Adipocyte (in vitro differentiated cells): ENCODE data around the gene MAPT.

Experiments
- DNase-seq: peaks from one replicate; pipeline ENCODE4 v3.0.0-alpha.2; 2015; ENCODE audit warnings: low read depth
- H3K27me3 ChIP-seq: replicated peaks from 2 replicates; pipeline ENCODE4 v1.7.0; 2013; ENCODE audit warnings: mild to moderate bottlenecking, low read length, moderate library complexity; ENCODE audit not compliant: control insufficient read depth, insufficient read depth
- H3K36me3 ChIP-seq: 2 replicates; pipeline ENCODE4 v1.7.0; 2013; ENCODE audit warnings: low read length, mild to moderate bottlenecking, moderate library complexity; ENCODE audit not compliant: control insufficient read depth, insufficient read depth, severe bottlenecking
- H3K4me1 ChIP-seq: 2 replicates; pipeline ENCODE4 v1.7.0; 2013; ENCODE audit warnings: mild to moderate bottlenecking, low read length, moderate library complexity; ENCODE audit not compliant: control insufficient read depth, insufficient read depth
- H3K4me3 ChIP-seq: 2 replicates; pipeline ENCODE4 v1.7.0; 2013; ENCODE audit warnings: mild to moderate bottlenecking, low read length, moderate library complexity
- H3K9ac ChIP-seq: 2 replicates; pipeline ENCODE4 v1.7.0; 2013; ENCODE audit warnings: mild to moderate bottlenecking, low read length, moderate library complexity
- H3K9me3 ChIP-seq: 2 replicates; pipeline ENCODE4 v1.7.0; 2013; ENCODE audit warnings: mild to moderate bottlenecking, low read length, moderate library complexity; ENCODE audit not compliant: control insufficient read depth

The MAPT gene

GRCh38 chr17:45985447-45985846 lies 91.1 kb downstream of the MAPT start:
- Histone ChIP-seq H3K4me3 (no peak overlapping the region), H3K9me3 (peaks cover 7% of the 10 kb centered on the region), H3K27me3 (peaks cover 49% of the 10 kb centered on the region), H3K9ac (no peak overlapping the region), H3K36me3 (no peaks in the 10 kb centered on the region), H3K4me1 (no peaks in the 10 kb centered on the region)
- DNase-seq: no peak

GRCh38 chr17:45986056-45986455 lies 91.7 kb downstream of the MAPT start:
- H3K27me3 ChIP-seq: peaks cover 44% of the 10 kb centered on the region
- no peaks in the 10 kb centered on the region for H3K36me3 ChIP-seq
- DNase-seq: no peak
- H3K4me3 ChIP-seq: no peak overlapping the region
- no peak overlapping the region for H3K9ac ChIP-seq
- peaks cover 7% of the 10 kb centered on the region for H3K9me3 ChIP-seq
- no peaks in the 10 kb centered on the region for H3K4me1 ChIP-seq

GRCh38 chr17:45987706-45988105 lies 93.4 kb downstream of the MAPT start:
- H3K27me3 ChIP-seq: peaks cover 37% of the 10 kb centered on the region
- peaks cover 7% of the 10 kb centered on the region for H3K9me3 ChIP-seq
- no peak for DNase-seq
- H3K4me1 ChIP-seq: no peaks in the 10 kb centered on the region
- H3K36me3 ChIP-seq: no peaks in the 10 kb centered on the region
- H3K4me3 ChIP-seq: no peak overlapping the region
- H3K9ac ChIP-seq: no peak overlapping the region

- no peaks in the 10 kb centered on the region for H3K4me1 ChIP-seq
- no peak overlapping the region for H3K9ac ChIP-seq
- no peaks in the 10 kb centered on the region for H3K36me3 ChIP-seq
- peaks cover 7% of the 10 kb centered on the region for H3K9me3 ChIP-seq
- no peak for DNase-seq
- peaks cover 23% of the 10 kb centered on the region for H3K27me3 ChIP-seq
- no peak overlapping the region for H3K4me3 ChIP-seq
These were observed 95.4 kb downstream of the MAPT start for GRCh38 chr17:45989759-45990158.

- no peak for DNase-seq
- Histone ChIP-seq H3K9me3 (peaks cover 7% of the 10 kb centered on the region), H3K9ac (no peak overlapping the region), H3K4me3 (no peak overlapping the region), H3K4me1 (peaks cover 5% of the 10 kb centered on the region), H3K36me3 (no peaks in the 10 kb centered on the region), H3K27me3 (peaks cover 15% of the 10 kb centered on the region)
These were observed 96.5 kb downstream of the MAPT start for GRCh38 chr17:45990886-45991285.

GRCh38 chr17:45991341-45991740 lies 97.0 kb downstream of the MAPT start:
- H3K36me3 ChIP-seq: no peaks in the 10 kb centered on the region
- peaks cover 15% of the 10 kb centered on the region for H3K27me3 ChIP-seq
- H3K9me3 ChIP-seq: peaks cover 7% of the 10 kb centered on the region
- H3K9ac ChIP-seq: no peak overlapping the region
- no peak overlapping the region for H3K4me3 ChIP-seq
- DNase-seq: no peak
- H3K4me1 ChIP-seq: peaks cover 5% of the 10 kb centered on the region

GRCh38 chr17:45992175-45992574 lies 97.8 kb downstream of the MAPT start:
- Histone ChIP-seq H3K4me1 (peaks cover 5% of the 10 kb centered on the region), H3K4me3 (no peak overlapping the region), H3K9me3 (peaks cover 7% of the 10 kb centered on the region), H3K36me3 (no peaks in the 10 kb centered on the region), H3K9ac (no peak overlapping the region), H3K27me3 (peaks cover 15% of the 10 kb centered on the region)
- DNase-seq: no peak

- H3K9me3 ChIP-seq: peaks cover 7% of the 10 kb centered on the region
- no peaks in the 10 kb centered on the region for H3K36me3 ChIP-seq
- no peak overlapping the region for H3K4me3 ChIP-seq
- H3K4me1 ChIP-seq: peaks cover 8% of the 10 kb centered on the region
- no peak overlapping the region for H3K9ac ChIP-seq
- DNase-seq: no peak
- peaks cover 13% of the 10 kb centered on the region for H3K27me3 ChIP-seq
These were observed 98.5 kb downstream of the MAPT start for GRCh38 chr17:45992904-45993303.

- Histone ChIP-seq H3K27me3 (peaks cover 1% of the 10 kb centered on the region), H3K4me1 (peaks cover 10% of the 10 kb centered on the region), H3K9me3 (peaks cover 7% of the 10 kb centered on the region), H3K9ac (no peak overlapping the region), H3K36me3 (no peaks in the 10 kb centered on the region), H3K4me3 (no peak overlapping the region)
- no peak for DNase-seq
These were observed 99.7 kb downstream of the MAPT start for GRCh38 chr17:45993962-45994627.

- no peak overlapping the region for H3K4me3 ChIP-seq
- no peaks in the 10 kb centered on the region for H3K27me3 ChIP-seq
- no peaks in the 10 kb centered on the region for H3K36me3 ChIP-seq
- H3K4me1 ChIP-seq: peaks cover 14% of the 10 kb centered on the region
- DNase-seq: no peak
- H3K9ac ChIP-seq: no peak overlapping the region
- H3K9me3 ChIP-seq: peaks cover 2% of the 10 kb centered on the region
These were observed 100.6 kb downstream of the MAPT start for GRCh38 chr17:45994987-45995386.

- no peak overlapping the region for H3K9ac ChIP-seq
- H3K4me3 ChIP-seq: no peak overlapping the region
- H3K9me3 ChIP-seq: no peaks in the 10 kb centered on the region
- H3K4me1 ChIP-seq: peaks cover 14% of the 10 kb centered on the region
- no peaks in the 10 kb centered on the region for H3K27me3 ChIP-seq
- DNase-seq: no peak
- H3K36me3 ChIP-seq: no peaks in the 10 kb centered on the region
These were observed 101.4 kb downstream of the MAPT start for GRCh38 chr17:45995627-45996270.
